BE2C (cell line): Measurements from ENCODE around the gene CTCFL.

Source experiments
- DNase-seq: peaks from one replicate; pipeline ENCODE4 v3.0.0-alpha.2; 2020
- H3K27me3 ChIP-seq: fragments of 250-450 bp; sonication (Bioruptor Pico); 2 replicates; pipeline ENCODE4 v1.5.1; 2020; ENCODE audit warnings: mild to moderate bottlenecking
- H3K36me3 ChIP-seq: fragments of 250-450 bp; sonication (Bioruptor Pico); 2 replicates; pipeline ENCODE4 v1.5.1; 2020; ENCODE audit warnings: mild to moderate bottlenecking
- H3K4me1 ChIP-seq: fragments of 250-450 bp; sonication (Bioruptor Pico); 2 replicates; pipeline ENCODE4 v1.5.1; 2020
- H3K4me3 ChIP-seq: 2 replicates; pipeline ENCODE4 v1.5.1; 2011; ENCODE audit warnings: low read depth, low read length
- H3K9me3 ChIP-seq: fragments of 250-450 bp; sonication (Bioruptor Pico); 2 replicates; pipeline ENCODE4 v1.5.1; 2020
- TF ChIP-seq, protein P1 (sequence below): IDR thresholded peaks from 2 replicates; pipeline ENCODE4 v1.5.1; 2012; ENCODE audit warnings: mild to moderate bottlenecking, low read depth, low read length

CTCFL gene

DNA sequence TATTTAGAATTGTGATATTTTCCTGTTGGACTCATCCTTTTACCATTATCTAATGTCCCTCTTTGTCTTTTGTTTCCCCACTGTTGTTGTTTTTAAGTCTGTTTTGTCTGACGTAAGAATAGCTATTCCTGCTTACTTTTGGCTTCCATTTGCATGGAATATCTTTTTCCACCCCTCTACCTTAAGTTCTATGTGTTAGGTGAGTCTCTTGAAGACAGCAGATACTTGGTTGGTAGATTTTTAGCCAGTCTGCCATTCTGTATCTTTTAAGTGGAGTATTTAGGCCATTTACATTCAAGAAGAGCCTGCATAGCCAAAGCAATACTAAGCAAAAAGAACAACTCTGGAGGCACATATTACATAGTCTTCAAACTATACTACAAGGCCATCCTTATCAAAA lies 39.2 kb downstream of the CTCFL start:
- H3K36me3 ChIP-seq, result no peaks in the 10 kb centered on the region
- no peaks in the 10 kb centered on the region for H3K27me3 ChIP-seq
- no peak for DNase-seq
- no peaks in the 10 kb centered on the region; the same call in 1 of the 2 replicates for H3K9me3 ChIP-seq
- no peaks in the 10 kb centered on the region for H3K4me1 ChIP-seq
- TF ChIP-seq, protein P1, sequence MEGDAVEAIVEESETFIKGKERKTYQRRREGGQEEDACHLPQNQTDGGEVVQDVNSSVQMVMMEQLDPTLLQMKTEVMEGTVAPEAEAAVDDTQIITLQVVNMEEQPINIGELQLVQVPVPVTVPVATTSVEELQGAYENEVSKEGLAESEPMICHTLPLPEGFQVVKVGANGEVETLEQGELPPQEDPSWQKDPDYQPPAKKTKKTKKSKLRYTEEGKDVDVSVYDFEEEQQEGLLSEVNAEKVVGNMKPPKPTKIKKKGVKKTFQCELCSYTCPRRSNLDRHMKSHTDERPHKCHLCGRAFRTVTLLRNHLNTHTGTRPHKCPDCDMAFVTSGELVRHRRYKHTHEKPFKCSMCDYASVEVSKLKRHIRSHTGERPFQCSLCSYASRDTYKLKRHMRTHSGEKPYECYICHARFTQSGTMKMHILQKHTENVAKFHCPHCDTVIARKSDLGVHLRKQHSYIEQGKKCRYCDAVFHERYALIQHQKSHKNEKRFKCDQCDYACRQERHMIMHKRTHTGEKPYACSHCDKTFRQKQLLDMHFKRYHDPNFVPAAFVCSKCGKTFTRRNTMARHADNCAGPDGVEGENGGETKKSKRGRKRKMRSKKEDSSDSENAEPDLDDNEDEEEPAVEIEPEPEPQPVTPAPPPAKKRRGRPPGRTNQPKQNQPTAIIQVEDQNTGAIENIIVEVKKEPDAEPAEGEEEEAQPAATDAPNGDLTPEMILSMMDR, result no peak
- H3K4me3 ChIP-seq, result no peak overlapping the region

DNA sequence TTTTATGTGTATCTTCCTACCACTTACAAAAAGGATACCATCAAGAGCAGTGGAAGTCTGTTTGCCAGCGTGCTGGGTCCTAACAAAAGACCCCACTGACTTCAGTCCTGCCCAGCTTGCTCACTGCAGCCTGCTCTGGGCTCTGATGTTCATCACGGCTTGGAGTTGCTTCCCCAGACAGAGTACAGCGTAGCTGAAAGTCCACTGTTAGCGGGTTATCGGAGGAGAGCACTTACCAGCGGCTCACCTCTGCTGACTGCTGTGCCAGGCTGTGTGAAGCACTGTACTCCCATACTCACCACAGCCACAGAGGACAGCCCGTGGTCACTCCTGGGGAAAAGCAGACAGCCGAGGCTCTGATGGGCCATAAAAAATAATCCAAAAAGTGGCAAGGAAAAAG lies 40.2 kb downstream of the CTCFL start:
- TF ChIP-seq, protein P1, result no peak
- Histone ChIP-seq H3K27me3 (no peaks in the 10 kb centered on the region), H3K4me3 (no peak overlapping the region), H3K9me3 (no peaks in the 10 kb centered on the region; the same call in 1 of the 2 replicates), H3K36me3 (no peaks in the 10 kb centered on the region), H3K4me1 (no peaks in the 10 kb centered on the region)
- DNase-seq, result no peak

DNA sequence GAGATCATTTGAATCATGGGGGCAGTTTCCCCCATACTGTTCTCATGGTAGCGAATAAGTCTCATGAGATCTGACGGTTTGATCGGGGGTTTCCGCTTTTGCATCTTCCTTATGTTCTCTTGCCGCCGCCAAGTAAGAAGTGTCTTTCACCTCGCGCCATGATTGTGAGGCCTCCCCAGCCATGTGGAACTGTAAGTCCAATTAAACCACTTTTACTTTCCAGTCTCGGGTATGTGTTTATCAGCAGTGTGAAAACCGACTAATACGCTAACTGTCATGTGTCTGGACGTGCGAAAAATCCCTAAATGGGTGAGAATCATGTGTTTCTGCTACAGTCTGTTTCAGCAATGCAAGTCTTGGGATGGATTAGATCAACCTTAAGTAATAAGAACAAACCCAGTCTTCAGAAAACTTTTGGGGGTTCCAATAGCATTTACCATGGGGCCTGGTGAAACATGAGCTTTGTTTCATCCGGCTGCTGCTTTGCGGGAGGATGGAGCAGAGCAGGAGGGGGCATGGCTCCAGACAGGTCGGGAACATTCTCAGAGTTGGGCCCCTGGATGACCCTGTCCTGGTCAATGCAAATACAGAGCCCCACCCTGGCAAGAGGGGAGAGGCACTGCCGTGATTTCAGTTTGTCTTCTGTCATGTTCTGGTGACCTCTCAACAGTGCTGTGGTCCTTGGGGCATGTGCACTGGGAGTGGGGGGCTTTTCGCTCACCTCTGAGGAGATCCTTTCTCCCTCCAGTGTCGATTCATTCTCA lies 41.5 kb downstream of the CTCFL start:
- Histone ChIP-seq H3K4me1 (no peaks in the 10 kb centered on the region), H3K4me3 (no peak overlapping the region), H3K9me3 (no peaks in the 10 kb centered on the region; the same call in 1 of the 2 replicates), H3K27me3 (no peaks in the 10 kb centered on the region), H3K36me3 (no peaks in the 10 kb centered on the region)
- no peak for DNase-seq
- TF ChIP-seq, protein P1, result no peak

DNA sequence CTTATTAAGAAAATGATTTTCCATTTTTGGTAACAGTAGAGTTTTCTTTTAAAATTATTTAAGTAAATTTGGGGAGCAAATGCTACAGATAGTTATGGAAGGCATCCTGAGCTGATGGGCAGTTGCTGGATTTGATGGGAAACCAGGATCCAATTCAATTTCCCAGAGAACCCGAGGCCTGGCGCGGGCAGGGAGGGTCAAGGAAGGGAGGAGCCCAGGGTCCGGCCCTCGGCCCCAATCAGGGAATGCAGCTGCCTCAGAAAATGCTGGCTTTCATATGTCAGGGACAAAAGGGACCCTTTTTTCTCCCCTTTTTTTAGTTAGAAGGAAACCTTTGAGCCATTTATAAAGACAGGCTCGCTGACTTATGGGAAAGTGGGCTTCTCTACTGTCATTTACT lies 42.1 kb downstream of the CTCFL start:
- H3K27me3 ChIP-seq, result no peaks in the 10 kb centered on the region
- H3K9me3 ChIP-seq, result no peaks in the 10 kb centered on the region; the same call in 1 of the 2 replicates
- H3K4me3 ChIP-seq, result no peak overlapping the region
- TF ChIP-seq, protein P1, result no peak
- DNase-seq, result no peak
- H3K36me3 ChIP-seq, result no peaks in the 10 kb centered on the region
- H3K4me1 ChIP-seq, result no peaks in the 10 kb centered on the region

DNA sequence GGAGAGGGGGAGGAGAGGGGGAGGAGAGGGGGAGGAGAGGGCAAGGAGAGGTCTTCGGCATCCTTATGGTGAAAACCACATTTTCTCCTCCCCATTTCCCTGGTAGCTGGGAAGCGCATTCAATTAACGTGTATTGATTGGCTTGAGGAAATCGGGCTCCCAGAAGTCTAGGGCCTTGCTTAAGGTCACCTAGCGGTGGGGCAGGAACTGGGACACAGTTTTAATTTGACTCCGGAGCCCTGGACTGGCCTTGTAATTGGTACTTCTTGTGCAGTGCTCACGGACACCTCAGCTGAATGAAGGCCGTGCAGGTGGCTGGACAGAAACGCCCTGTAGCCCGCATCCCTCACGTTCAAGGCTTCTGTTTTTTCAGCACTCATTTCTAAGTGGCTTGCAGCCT lies 42.8 kb downstream of the CTCFL start:
- Histone ChIP-seq H3K9me3 (no peaks in the 10 kb centered on the region; the same call in 1 of the 2 replicates), H3K4me1 (no peaks in the 10 kb centered on the region), H3K36me3 (no peaks in the 10 kb centered on the region), H3K27me3 (no peaks in the 10 kb centered on the region), H3K4me3 (no peak overlapping the region)
- DNase-seq, result no peak
- TF ChIP-seq, protein P1, result no peak

DNA sequence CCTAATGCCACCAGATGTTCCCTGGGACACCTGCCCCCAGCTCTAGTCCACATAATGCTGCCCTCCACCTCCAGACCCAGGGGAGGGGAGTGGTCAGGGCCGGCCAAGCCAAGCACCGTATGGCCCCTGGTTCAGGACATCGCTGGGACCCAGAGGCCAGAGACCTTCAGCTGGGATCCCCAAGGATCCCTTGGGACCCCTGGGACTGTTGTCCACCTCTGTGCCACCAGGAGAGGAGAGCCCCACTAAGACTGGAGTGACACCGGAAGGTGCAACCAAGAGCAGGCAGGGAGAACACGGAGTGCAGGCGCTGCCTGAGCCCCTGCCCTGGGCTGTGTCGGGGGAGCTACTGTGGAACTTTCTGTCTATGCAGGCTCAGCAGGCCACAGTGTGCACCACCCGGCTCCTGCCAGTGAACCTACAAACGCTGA lies 43.6 kb downstream of the CTCFL start:
- Histone ChIP-seq H3K9me3 (no peaks in the 10 kb centered on the region), H3K4me1 (no peaks in the 10 kb centered on the region)
- DNase-seq, result no peak

More for the DNA sequence above, 43.6 kb downstream of the CTCFL start:
- TF ChIP-seq, protein P1, result no peak
- no peak overlapping the region for H3K4me3 ChIP-seq
- H3K27me3 ChIP-seq, result no peaks in the 10 kb centered on the region
- no peaks in the 10 kb centered on the region for H3K36me3 ChIP-seq
